ENCODE measurements around the gene NDUFB8. TPM values are rescaled to one million over a fixed set of nuclear protein-coding genes. Genes with fewer than 3 reads are reported as not detected.

The NDUFB8 gene
- total RNA-seq, 1 donor from 2014 or later, result 124 TPM

DNA sequence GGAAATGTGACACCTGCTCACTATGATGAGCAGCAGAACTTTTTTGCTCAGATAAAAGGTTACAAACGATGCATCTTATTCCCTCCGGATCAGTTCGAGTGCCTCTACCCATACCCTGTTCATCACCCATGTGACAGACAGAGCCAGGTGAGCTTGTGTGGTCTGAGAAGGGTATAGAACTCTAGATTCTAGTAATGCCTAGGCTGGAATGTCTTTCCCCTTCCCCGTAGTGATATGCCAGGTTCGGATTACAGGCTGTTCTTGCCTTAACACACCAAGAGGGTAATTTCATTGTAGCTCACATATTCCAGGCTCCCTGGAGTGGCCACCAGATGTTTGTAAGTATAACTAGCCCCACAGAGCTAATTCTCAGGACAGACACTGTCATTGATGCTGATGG lies 15.3 kb upstream of the NDUFB8 start:
- Histone ChIP-seq H2AFZ (replicated peaks) (no peak overlapping the region), H3K36me3 (peaks cover 8% of the 10 kb centered on the region), H3K27ac (no peak overlapping the region), H3K9ac (no peak overlapping the region), H3K4me3 (no peak overlapping the region), H3K9me3 (ENCODE audit: low read depth) (no peaks in the 10 kb centered on the region), H3K4me1 (no peaks in the 10 kb centered on the region), H3K4me2 (no peak overlapping the region), H3K79me2 (ENCODE audit: low read depth) (peaks cover 18% of the 10 kb centered on the region), H3F3A (ENCODE audit: low read depth) (no peaks in the 10 kb centered on the region), H4K20me1 (ENCODE audit: low read depth) (peaks cover 20% of the 10 kb centered on the region), H3K27me3 (no peaks in the 10 kb centered on the region)
- Mint-ChIP-seq H3K36me3 (peaks cover 48% of the 10 kb centered on the region), H3K9me3 (no peaks in the 10 kb centered on the region), H3K27me3 (ENCODE audit: insufficient read depth, low read depth) (no peaks in the 10 kb centered on the region), H3K4me3 (no peak overlapping the region), H3K27ac (no peak overlapping the region), H3K4me1 (no peaks in the 10 kb centered on the region)
- TF ChIP-seq EZH2phosphoT487 (IDR thresholded peaks at IDR 0.05) (no peak), EZH2 (IDR thresholded peaks at IDR 0.05) (no peak)
- TF ChIP-seq, protein P1, sequence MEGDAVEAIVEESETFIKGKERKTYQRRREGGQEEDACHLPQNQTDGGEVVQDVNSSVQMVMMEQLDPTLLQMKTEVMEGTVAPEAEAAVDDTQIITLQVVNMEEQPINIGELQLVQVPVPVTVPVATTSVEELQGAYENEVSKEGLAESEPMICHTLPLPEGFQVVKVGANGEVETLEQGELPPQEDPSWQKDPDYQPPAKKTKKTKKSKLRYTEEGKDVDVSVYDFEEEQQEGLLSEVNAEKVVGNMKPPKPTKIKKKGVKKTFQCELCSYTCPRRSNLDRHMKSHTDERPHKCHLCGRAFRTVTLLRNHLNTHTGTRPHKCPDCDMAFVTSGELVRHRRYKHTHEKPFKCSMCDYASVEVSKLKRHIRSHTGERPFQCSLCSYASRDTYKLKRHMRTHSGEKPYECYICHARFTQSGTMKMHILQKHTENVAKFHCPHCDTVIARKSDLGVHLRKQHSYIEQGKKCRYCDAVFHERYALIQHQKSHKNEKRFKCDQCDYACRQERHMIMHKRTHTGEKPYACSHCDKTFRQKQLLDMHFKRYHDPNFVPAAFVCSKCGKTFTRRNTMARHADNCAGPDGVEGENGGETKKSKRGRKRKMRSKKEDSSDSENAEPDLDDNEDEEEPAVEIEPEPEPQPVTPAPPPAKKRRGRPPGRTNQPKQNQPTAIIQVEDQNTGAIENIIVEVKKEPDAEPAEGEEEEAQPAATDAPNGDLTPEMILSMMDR (IDR thresholded peaks at IDR 0.05), result no peak
- no peak for DNase-seq (ENCODE audit: low spot score)

DNA sequence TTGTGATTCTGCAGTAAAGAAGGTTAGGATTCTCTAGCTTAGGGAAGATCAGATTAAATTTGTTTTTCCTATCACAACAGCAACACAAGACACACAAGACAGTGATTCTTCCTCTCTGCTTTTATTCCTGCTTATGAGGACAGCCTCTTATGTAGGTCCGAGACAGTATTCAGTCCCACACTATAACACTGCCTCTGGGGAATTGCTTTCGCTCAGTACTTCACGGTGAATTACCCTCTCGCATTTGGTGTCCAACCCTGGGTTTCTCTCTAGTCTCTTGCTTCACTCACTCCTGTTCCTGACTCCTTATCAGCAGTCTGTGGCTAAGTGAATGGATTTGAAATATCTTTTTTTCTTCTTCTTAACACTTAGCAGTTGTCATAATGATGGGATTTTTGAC lies 7.8 kb upstream of the NDUFB8 start:
- H3K4me2 ChIP-seq, result peak overlapping the region; percentile 99
- H3K79me2 ChIP-seq (ENCODE audit: low read depth), result peaks cover 57% of the 10 kb centered on the region
- H4K20me1 ChIP-seq (ENCODE audit: low read depth), result peaks cover 41% of the 10 kb centered on the region
- TF ChIP-seq EZH2phosphoT487 (IDR thresholded peaks at IDR 0.05) (no peak), EZH2 (IDR thresholded peaks at IDR 0.05) (no peak)
- TF ChIP-seq, protein P1 (IDR thresholded peaks at IDR 0.05), result no peak
- no peaks in the 10 kb centered on the region for H3K9me3 Mint-ChIP-seq
- H2AFZ ChIP-seq (replicated peaks), result no peak overlapping the region
- H3K27ac ChIP-seq, result no peak overlapping the region
- no peak overlapping the region for H3K4me3 ChIP-seq
- DNase-seq (ENCODE audit: low spot score), result no peak
- H3K27me3 ChIP-seq, result no peaks in the 10 kb centered on the region
- peaks cover 10% of the 10 kb centered on the region for H3K4me1 ChIP-seq
- H3K4me1 Mint-ChIP-seq, result peaks cover 11% of the 10 kb centered on the region
- H3K9ac ChIP-seq, result no peak overlapping the region
- H3K4me3 Mint-ChIP-seq, result no peak overlapping the region
- peaks cover 8% of the 10 kb centered on the region for H3K36me3 ChIP-seq
- H3F3A ChIP-seq (ENCODE audit: low read depth), result no peaks in the 10 kb centered on the region
- no peak overlapping the region for H3K27ac Mint-ChIP-seq
- peaks cover 11% of the 10 kb centered on the region for H3K36me3 Mint-ChIP-seq
- H3K27me3 Mint-ChIP-seq (ENCODE audit: insufficient read depth, low read depth), result no peaks in the 10 kb centered on the region
- no peaks in the 10 kb centered on the region for H3K9me3 ChIP-seq (ENCODE audit: low read depth)

DNA sequence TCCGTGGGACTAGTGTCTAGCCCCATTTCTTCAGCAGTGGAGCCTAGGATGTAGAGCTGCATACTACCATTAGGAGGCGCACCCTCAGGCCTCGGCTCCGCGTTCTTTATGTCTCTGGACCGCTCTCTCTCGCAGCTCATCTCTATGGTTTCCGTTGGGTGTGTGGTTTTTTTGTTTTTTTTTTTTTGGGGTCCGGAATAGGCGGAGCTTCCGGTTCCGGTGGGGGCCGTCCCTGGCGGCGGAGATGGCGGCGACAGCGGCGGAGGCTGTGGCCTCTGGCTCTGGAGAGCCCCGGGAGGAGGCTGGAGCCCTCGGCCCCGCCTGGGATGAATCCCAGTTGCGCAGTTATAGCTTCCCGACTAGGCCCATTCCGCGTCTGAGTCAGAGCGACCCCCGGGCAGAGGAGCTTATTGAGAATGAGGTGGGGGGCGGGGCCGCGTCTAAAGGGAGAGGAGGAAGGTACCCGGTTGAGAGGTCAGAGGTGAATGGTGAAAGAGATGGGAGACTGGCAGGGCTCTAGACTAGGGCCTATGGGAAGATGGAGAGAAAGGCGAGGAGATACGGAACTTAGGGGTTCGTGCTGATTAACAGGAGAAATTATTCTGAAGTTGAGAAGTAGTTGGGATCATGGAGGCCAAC lies 6.2 kb upstream of the NDUFB8 start, which contains the start of gene HIF1AN:
TSS of gene HIF1AN (plus strand) at position 229 of the 639 bp plus-strand sequence. CDS start at position 245, 16 bp downstream.
- peak within 1 kb of the TSS; percentile 43 for H3K9ac ChIP-seq
- no peaks in the 10 kb centered on the region for H3K9me3 ChIP-seq (ENCODE audit: low read depth)
- peaks cover 47% of the 10 kb centered on the region for H3K79me2 ChIP-seq (ENCODE audit: low read depth)
- TF ChIP-seq EZH2phosphoT487 (IDR thresholded peaks at IDR 0.05) (no peak), EZH2 (IDR thresholded peaks at IDR 0.05) (peak; percentile 38)
- TF ChIP-seq, protein P1 (IDR thresholded peaks at IDR 0.05), result peak; percentile 93
- no peaks in the 10 kb centered on the region for H3K27me3 ChIP-seq
- peaks cover 10% of the 10 kb centered on the region for H3K4me1 ChIP-seq
- H3K4me3 Mint-ChIP-seq, result peak within 1 kb of the TSS; percentile 30
- peak; percentile 95 for DNase-seq (ENCODE audit: low spot score)
- H3K27me3 Mint-ChIP-seq (ENCODE audit: insufficient read depth, low read depth), result no peaks in the 10 kb centered on the region
- H3K4me1 Mint-ChIP-seq, result peaks cover 11% of the 10 kb centered on the region
- peak within 1 kb of the TSS; percentile 88 for H3K4me3 ChIP-seq
- H4K20me1 ChIP-seq (ENCODE audit: low read depth), result peaks cover 39% of the 10 kb centered on the region
- H3K27ac Mint-ChIP-seq, result no peak within 1 kb of the TSS
- no peaks in the 10 kb centered on the region for H3K9me3 Mint-ChIP-seq
- H3K27ac ChIP-seq, result no peak within 1 kb of the TSS
- no peaks in the 10 kb centered on the region for H3K36me3 ChIP-seq
- H3K36me3 Mint-ChIP-seq, result peaks cover 7% of the 10 kb centered on the region
- peak within 1 kb of the TSS; percentile 99 for H3K4me2 ChIP-seq
- H3F3A ChIP-seq (ENCODE audit: low read depth), result no peaks in the 10 kb centered on the region
- peak within 1 kb of the TSS; percentile 78 for H2AFZ ChIP-seq (replicated peaks)
